Peyer's patch (tissue), 4 donors: ENCODE measurements around the gene PIP4P1.

Source experiments
- POLR2A ChIP-seq, 2 donors: fragments of 450-650 bp; IDR thresholded peaks; one replicate each; pipeline ENCODE4 v1.5.1; 2017; ENCODE audit warnings: antibody characterized with exemption in 2 of 2, mild to moderate bottlenecking in 2 of 2, moderate library complexity in 2 of 2
- TF ChIP-seq, protein P1 (sequence below), 6 experiments: fragments of 450-650 bp in 4 of 6; fragments of 200-600 bp in 2 of 6; sonication (generic) in 1 of 6; IDR thresholded peaks; one replicate each; pipeline ENCODE4 v1.5.1; 2017 to 2019; ENCODE audit warnings: antibody characterized with exemption in 6 of 6, mild to moderate bottlenecking in 3 of 6, moderate library complexity in 1 of 6

DNA sequence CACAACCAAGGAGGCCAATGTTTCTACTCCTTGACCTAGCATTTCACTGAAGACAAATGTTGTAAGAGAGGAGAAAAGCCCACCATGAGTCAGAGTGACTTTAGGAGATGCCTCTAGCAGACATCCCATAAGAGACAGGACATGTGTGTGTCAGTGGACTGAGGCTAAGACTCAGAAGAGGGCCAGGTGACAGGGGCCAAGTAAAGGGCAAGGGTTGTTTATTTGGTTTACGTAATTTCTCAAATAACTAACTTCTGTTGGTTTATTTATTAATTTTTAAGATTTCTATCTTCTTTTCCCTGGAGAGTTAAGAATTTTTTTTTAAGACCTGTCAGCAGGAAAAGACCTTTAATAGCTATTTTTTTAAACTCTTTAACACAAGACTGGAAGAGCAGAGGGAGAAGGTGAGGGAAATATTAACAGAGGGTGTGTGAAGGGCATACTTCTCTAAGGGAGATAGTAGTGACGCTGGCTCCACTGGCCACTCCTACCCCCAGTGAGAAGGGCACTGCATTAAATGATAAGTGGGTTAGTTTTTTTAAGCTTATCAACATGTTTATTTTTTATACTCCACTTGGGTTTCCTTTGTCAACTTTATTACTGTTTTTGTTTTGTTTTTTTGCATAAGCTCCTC, 11.4 kb upstream of the PIP4P1 start:
- TF ChIP-seq, protein P1, sequence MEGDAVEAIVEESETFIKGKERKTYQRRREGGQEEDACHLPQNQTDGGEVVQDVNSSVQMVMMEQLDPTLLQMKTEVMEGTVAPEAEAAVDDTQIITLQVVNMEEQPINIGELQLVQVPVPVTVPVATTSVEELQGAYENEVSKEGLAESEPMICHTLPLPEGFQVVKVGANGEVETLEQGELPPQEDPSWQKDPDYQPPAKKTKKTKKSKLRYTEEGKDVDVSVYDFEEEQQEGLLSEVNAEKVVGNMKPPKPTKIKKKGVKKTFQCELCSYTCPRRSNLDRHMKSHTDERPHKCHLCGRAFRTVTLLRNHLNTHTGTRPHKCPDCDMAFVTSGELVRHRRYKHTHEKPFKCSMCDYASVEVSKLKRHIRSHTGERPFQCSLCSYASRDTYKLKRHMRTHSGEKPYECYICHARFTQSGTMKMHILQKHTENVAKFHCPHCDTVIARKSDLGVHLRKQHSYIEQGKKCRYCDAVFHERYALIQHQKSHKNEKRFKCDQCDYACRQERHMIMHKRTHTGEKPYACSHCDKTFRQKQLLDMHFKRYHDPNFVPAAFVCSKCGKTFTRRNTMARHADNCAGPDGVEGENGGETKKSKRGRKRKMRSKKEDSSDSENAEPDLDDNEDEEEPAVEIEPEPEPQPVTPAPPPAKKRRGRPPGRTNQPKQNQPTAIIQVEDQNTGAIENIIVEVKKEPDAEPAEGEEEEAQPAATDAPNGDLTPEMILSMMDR (IDR thresholded peaks at IDR 0.05), result no peak
- no peak for TF ChIP-seq POLR2A (IDR thresholded peaks at IDR 0.05)
